Retinal pigment epithelial cell (primary cell): Measurements from ENCODE around the gene ADSS1.

Source experiments
- DNase-seq: peaks from one replicate; pipeline ENCODE4 v3.0.0-alpha.2; 2010; ENCODE audit warnings: low read depth
- H3K4me3 ChIP-seq: 2 replicates; pipeline ENCODE4 v1.5.1; 2011; ENCODE audit warnings: mild to moderate bottlenecking, low read length, control low read depth, moderate library complexity
- TF ChIP-seq, protein P1 (sequence below): conservative IDR thresholded peaks from 2 replicates; pipeline ENCODE4 v1.5.1; 2011; ENCODE audit warnings: low read depth, low read length, control low read depth, inconsistent platforms

Gene ADSS1

DNA sequence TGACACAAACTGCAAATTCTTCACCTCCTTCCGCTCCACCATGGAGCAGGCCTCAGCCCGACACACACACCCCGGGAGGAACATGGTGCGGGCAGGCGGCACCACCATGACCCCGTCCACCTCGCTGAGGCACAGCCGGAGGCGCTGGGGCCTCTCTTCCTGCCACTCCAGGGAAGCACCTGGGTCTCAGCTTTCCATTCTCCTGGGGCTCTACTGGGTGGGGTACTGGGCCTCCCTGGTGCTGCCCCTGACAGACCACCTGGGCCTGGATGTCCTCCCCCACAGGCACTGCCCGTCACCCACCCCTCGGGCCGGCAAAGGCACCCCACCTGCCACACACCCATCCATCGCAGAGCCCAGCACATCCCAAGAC, 61.7 kb downstream of the ADSS1 start:
- H3K4me3 ChIP-seq: no peak overlapping the region
- TF ChIP-seq, protein P1, sequence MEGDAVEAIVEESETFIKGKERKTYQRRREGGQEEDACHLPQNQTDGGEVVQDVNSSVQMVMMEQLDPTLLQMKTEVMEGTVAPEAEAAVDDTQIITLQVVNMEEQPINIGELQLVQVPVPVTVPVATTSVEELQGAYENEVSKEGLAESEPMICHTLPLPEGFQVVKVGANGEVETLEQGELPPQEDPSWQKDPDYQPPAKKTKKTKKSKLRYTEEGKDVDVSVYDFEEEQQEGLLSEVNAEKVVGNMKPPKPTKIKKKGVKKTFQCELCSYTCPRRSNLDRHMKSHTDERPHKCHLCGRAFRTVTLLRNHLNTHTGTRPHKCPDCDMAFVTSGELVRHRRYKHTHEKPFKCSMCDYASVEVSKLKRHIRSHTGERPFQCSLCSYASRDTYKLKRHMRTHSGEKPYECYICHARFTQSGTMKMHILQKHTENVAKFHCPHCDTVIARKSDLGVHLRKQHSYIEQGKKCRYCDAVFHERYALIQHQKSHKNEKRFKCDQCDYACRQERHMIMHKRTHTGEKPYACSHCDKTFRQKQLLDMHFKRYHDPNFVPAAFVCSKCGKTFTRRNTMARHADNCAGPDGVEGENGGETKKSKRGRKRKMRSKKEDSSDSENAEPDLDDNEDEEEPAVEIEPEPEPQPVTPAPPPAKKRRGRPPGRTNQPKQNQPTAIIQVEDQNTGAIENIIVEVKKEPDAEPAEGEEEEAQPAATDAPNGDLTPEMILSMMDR: no peak
- no peak for DNase-seq

DNA sequence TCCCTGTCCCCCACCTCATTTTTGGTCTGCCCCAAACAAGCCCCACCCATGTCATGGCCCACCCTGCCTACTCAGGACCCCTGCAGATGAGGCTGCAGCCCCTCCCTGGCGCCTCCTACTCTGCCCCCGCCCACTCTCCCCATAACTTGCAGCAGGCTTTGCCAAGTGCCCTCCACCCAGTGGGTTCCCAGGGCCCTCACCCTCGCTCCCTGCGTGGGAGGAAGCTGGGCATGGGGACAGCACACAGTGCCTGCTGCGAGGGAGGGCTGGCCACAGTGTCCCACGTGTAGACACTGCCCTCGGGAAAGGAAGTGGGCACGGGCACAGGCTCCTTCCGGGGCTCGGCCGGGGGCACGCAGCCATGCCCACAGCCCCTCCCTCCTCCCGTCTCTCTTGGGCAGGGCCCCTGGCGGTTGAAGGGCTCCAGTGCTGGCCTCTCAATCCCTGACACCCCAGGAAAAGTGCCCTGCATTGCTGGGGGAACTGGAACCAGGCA, 62.1 kb downstream of the ADSS1 start:
- DNase-seq: no peak
- H3K4me3 ChIP-seq: no peak overlapping the region

DNA sequence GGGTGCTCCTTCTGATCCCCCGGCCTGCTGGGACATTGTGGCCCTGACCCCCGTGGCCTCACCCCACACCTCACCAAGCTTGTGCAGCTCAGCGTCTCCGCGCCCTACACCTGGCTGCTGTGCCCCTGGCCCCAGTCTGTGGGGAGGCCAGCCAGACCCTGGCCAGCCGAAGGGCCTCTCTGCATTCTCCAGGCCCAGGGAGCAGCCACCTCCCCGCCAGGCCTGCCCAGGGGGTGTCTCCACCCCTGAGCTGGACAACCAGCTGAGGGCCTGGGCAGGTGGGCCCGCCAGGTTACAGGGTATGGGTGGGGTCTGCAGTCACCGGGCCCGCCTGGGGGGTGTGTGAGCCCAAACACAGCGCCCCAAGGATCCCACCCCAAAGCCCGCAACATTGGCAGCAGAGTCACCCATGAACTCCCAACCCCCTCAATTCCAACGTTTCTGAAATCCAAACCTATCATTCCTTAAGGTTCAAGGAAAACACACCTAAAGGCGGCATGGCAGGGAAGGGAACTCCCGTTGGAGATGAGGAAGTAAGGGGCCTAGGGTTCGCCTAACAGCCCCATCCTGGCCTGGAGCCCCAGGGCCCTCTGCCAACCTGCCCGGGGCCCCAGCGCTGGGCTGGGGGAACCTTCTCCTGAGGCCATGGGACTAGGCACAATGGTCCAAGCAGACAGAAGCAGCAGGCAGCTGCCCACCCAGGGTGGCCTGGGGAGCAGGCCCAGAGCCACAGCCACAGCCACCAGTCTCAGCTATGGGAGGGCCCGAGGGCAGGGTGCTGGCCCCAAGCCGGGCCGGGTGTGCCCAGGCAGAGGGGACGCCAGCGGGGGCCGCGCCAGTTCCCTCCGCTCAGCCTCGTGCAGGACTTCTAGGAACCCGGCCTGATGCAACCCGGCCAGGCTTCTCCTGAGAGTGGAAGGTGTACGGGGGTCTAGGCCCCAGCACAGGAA, 63.0 kb downstream of the ADSS1 start:
- no peak overlapping the region for H3K4me3 ChIP-seq
- TF ChIP-seq, protein P1: no peak
- DNase-seq: no peak

More for the DNA sequence above, 62.1 kb downstream of the ADSS1 start:
- TF ChIP-seq, protein P1: no peak

DNA sequence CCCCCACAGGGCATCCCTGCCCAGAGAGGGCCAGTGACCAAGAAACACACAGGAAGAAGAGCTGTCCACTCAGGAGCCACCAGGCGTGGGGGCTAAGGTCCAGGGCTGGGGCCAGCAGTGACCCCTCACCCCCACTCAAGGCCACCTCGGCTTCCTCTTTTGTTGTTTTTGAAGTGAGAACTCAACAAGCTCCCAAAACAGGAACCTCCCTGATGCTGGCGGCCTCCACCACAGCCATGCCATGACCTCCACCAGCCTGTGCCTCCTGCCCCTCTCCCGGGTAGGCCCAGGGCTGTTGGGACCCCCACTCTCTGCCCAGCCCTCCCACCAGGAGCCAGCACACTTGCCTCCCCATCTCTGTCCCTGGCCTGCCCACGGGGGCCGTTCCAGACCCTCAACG, 63.7 kb downstream of the ADSS1 start:
- DNase-seq: no peak
- TF ChIP-seq, protein P1: no peak
- H3K4me3 ChIP-seq: no peak overlapping the region

DNA sequence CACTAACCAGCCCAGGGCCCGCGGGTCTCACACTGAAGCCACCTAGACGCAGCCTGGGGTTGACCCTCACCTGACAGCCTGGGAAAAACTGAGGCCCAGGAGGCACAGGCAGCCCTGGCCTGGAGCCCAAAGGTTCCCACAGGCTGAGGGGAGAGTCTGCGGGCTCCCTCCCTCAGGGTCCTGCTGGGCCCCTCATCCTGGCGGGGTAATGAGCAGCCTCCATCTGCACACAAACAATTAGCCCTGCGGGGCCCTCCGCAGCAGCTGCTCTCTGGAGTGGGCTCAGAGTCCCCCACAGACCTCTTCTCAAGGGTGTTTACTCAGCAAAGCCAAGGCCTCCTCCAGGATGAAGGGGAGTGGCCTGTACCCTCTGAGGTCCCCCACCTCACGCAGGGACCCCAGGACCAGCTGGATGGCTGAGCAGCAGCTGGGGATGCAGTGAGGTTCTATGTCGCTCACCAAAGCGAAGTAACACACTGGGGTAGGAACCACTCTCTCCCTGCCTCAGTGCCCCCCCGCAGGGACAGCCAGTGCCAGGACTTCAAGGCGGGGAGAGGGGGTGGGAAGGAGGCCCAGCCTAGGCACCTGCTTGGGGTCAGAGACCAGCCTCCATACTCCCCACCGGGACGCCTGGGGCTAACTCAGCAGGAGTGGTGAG, 64.3 kb downstream of the ADSS1 start:
- DNase-seq: no peak
- TF ChIP-seq, protein P1: no peak
- no peak overlapping the region for H3K4me3 ChIP-seq

DNA sequence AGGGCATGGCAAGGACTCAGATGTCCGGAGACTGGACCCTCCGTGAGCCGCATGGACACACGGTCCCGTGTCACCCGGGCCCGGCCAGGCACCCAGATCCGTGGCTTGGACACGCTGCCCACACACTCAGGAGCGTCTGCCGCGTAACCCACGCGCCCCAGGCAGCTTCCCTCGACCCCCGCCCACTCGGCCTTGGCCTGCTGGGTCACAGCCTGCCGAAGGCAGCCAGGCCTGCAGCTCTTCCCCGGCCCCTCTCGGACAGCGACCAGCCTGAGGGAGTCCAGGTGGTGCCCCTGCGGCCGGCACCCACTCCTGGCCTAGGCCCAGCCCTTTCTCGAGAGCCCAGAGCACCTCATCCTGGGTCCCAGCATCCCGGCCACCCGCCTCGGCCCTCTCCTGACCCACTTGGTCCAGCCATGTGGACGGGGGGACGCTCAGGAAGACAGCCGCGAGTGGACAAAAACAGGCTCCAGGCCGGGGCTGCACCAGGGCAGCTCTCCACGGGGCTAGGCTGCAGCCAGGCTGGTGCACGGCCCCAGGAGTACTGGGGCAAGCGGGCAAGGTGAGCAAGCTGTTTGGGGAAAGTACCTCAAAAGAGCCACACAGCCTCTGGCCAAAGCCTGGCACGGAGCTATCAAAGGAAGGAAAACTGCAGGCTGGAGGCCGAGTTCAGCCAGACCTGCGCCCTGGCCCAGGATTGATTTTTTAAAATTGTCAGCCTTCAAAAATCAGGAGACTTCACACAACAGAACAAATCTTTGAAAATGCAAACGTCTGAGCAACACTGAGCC, 65.0 kb downstream of the ADSS1 start:
- DNase-seq: no peak
- no peak overlapping the region for H3K4me3 ChIP-seq
- TF ChIP-seq, protein P1: no peak
